ENCODE measurements around the gene ZNRF3. TPM values are rescaled to one million over a fixed set of nuclear protein-coding genes. Genes with fewer than 3 reads are reported as not detected.
"Not testable (repeated sequence)": the region's sequence is repeated elsewhere in the genome, so short reads cannot be mapped to it uniquely, and the experiment has no call there.

ZNRF3 gene
- total RNA-seq, 2 experiments from 2014 or later: 0.58 to 0.72 TPM

DNA sequence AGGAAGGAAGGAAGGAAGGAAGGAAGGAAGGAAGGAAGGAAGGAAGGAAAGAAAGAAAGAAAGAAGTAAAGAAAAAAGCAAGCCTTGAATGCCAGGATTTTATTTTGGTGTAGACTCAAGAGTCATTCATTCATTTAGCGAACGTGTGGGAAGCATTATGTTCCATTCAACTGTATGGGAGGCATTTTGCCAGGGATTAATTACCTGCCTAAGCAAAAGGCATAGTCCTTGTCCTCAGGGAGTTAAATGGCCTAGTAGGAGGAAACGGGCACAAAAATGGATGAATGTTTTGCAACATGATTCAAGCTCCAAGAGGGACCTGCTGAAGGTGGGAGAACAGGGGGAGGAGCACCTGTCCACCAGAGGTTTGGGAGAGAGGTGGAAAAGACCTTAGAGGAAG lies 16.2 kb upstream of the ZNRF3 start:
- H3K27ac Mint-ChIP-seq: no peak overlapping the region
- H3K9me3 Mint-ChIP-seq: no peaks in the 10 kb centered on the region
- H3K27me3 Mint-ChIP-seq: peaks cover 3% of the 10 kb centered on the region
- no peak overlapping the region for H3K4me3 Mint-ChIP-seq
- DNase-seq: no peak
- ChIA-PET CTCF (interaction anchor here (0.6 kb wide), 1 partner anchor 20 kb away, joined by 3 read pairs; no protein-coding TSS in a partner anchor), POLR2A (no interaction called here)
- H3K36me3 Mint-ChIP-seq (ENCODE audit: low read depth): no peaks in the 10 kb centered on the region
- H3K4me1 Mint-ChIP-seq: no peaks in the 10 kb centered on the region

DNA sequence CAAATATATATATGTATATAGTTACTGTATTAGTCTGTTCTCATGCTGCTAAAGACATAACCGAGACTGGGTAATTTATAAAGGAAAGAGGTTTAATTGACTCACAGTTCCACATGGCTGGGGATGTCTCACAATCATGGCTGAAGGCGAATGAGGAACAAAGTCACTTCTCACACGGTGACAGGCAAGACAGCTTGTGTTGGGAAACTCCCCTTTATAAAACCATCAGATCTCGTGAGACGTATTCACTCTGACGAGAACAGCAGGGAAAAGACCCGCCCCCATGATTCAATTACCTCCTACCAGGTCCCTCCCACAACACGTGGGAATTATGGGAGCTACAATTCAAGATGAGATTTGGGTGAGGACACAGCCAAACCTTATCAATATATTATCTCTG lies 15.0 kb upstream of the ZNRF3 start:
- H3K27me3 Mint-ChIP-seq; H3K27ac Mint-ChIP-seq; H3K36me3 Mint-ChIP-seq (ENCODE audit: low read depth); DNase-seq; H3K9me3 Mint-ChIP-seq; H3K4me3 Mint-ChIP-seq; H3K4me1 Mint-ChIP-seq: not testable (repeated sequence)
- ChIA-PET CTCF (interaction anchor here (0.6 kb wide), 1 partner anchor 76 kb away, joined by 3 read pairs; no protein-coding TSS in a partner anchor), POLR2A (interaction anchor here (0.6 to 0.7 kb wide), 2 partner anchors 75 to 517 kb away, joined by 3 to 4 read pairs; no protein-coding TSS in a partner anchor)

DNA sequence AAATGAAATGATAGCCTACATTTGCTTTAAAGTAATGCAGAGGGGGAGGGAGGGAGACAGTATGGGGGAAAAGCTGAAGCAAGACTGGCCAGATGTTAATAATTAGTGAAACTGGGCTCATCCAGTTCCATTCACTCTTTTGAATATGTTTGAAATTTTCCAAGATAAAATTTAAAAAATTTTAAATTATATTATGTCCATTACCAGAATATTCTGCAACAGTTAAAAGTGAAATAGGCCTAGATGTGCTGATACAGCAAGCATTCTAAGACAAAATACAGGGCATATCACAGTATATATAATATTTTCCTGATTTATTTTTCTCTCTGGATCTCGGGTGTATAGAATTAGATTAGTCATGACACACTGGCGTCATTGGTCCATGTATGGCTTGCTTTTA lies 13.6 kb upstream of the ZNRF3 start:
- Mint-ChIP-seq H3K27me3 (peaks cover 3% of the 10 kb centered on the region), H3K36me3 (ENCODE audit: low read depth) (no peaks in the 10 kb centered on the region), H3K9me3 (no peaks in the 10 kb centered on the region), H3K27ac (no peak overlapping the region), H3K4me1 (peaks cover 6% of the 10 kb centered on the region), H3K4me3 (no peak overlapping the region)
- ChIA-PET POLR2A (no interaction called here), CTCF (no interaction called here)
- DNase-seq: no peak

DNA sequence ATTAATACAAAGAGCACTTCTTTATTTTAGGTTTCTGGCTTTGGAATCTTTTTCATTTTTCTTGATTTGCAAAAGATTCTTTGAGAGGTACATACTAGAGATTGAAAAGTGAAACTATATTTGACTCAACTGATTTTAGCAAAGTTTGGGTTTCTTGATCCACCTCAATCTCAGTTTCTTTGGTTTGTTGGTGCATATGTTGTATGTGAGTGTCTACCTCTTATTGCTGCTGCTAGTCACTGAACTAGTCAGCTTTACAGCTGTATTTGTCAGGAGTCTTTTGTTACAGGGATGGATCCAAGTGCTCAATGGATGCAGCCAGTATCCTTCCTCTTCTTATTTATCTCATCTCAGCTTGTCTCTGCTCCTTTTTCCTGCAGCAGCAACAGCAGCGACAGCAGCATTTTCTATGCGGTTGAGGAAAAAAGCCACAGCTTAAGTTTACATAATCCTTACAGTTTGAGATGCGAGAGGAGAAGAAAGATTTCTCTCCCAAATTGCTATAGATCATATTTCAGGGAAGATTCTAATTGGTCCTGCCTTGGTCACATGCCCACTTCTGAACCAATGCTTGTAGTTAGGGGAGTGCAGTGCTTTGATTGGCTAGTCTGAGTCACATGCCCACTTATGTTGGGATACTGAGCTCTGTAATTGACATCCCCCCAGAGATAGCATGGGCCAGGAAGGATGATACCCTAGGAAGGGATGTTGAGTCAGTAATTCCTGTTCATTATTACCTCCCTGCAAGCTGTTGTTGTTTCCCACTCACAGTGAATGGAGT lies 10.0 kb upstream of the ZNRF3 start:
- H3K4me3 Mint-ChIP-seq: no peak overlapping the region
- ChIA-PET CTCF (interaction anchor here (0.9 kb wide), 1 partner anchor 18 kb away, joined by 3 read pairs; no protein-coding TSS in a partner anchor), POLR2A (interaction anchor here (0.6 kb wide), 1 partner anchor 28 kb away, joined by 9 read pairs; no protein-coding TSS in a partner anchor)
- peaks cover 6% of the 10 kb centered on the region for H3K4me1 Mint-ChIP-seq
- H3K27me3 Mint-ChIP-seq: no peaks in the 10 kb centered on the region
- no peaks in the 10 kb centered on the region for H3K36me3 Mint-ChIP-seq (ENCODE audit: low read depth)
- DNase-seq: no peak
- H3K27ac Mint-ChIP-seq: no peak overlapping the region
- H3K9me3 Mint-ChIP-seq: no peaks in the 10 kb centered on the region

DNA sequence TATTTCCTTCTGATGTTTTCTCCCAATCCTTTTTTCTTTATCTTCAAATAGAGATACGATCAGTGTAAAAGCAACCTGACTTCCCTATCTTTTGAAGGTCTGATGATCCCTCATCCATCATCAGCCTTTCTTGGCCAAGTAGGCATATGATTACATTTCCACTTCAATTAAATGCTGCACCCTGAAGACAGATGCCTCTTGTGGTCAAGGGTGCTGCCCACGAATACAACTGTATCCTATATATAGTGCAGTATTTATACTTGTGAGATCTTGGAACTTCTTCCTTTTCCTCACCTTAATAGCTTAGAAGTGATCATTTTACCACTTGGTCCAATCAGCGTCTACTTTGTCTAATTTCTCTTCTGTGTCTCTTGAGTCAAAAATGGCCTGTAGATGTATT lies 9.3 kb upstream of the ZNRF3 start:
- no peak for DNase-seq
- Mint-ChIP-seq H3K4me3 (no peak overlapping the region), H3K9me3 (no peaks in the 10 kb centered on the region), H3K27ac (no peak overlapping the region), H3K36me3 (ENCODE audit: low read depth) (no peaks in the 10 kb centered on the region), H3K27me3 (no peaks in the 10 kb centered on the region), H3K4me1 (peaks cover 6% of the 10 kb centered on the region)
- CTCF ChIA-PET: no interaction called here
- POLR2A ChIA-PET: no interaction called here

DNA sequence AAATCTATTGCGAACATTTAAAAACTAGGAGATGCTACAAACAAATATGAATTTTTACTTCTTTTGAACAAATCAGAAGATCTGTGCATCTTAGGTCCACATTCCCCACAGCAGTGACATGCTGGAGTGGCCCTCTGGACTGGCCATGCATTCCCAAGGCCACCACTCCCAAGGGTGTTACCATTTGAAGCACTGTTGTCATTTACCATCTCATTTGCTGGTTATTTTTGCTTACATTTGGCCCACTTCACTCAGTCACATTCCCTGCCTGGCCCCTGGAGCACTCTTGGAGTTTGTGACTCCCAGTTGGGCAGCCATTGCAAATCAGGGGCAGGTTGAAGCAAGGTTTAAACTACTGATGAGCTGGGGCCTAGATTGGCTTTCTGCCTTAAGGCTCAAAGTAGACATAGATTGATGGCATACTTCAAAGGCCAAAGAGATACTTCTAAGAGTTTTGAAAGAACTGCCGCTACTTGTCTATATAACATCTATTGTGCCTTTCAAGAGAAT lies 8.5 kb upstream of the ZNRF3 start:
- Mint-ChIP-seq H3K4me3 (no peak overlapping the region), H3K27ac (no peak overlapping the region), H3K27me3 (peaks cover 5% of the 10 kb centered on the region), H3K36me3 (ENCODE audit: low read depth) (no peaks in the 10 kb centered on the region), H3K9me3 (no peaks in the 10 kb centered on the region), H3K4me1 (peaks cover 9% of the 10 kb centered on the region)
- ChIA-PET CTCF (no interaction called here), POLR2A (no interaction called here)
- no peak for DNase-seq

DNA sequence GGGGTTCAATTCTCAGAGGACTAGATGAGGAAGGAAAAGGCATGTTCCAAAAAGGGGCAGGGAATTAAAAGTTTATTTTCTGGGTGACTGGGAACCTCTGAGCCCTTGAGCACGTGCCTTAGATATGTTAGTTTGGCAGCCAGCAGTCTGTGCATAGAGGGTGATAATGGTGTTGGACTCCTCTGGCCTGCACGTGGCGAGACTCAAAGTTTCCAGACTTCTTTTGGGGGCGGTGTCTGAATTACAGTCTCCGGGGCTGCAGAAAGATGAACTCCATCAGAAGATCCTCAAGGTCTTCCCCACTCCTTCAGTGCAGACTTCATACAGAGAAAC lies 861 bp upstream of the ZNRF3 start:
- peaks cover 1% of the 10 kb centered on the region for H3K36me3 Mint-ChIP-seq (ENCODE audit: low read depth)
- ChIA-PET CTCF (no interaction called here), POLR2A (no interaction called here)
- peaks cover 22% of the 10 kb centered on the region for H3K4me1 Mint-ChIP-seq
- peaks cover 49% of the 10 kb centered on the region for H3K27me3 Mint-ChIP-seq
- H3K4me3 Mint-ChIP-seq: peak overlapping the region; percentile 74
- no peaks in the 10 kb centered on the region for H3K9me3 Mint-ChIP-seq
- DNase-seq: peak; percentile 6
- peak overlapping the region; percentile 81 for H3K27ac Mint-ChIP-seq

DNA sequence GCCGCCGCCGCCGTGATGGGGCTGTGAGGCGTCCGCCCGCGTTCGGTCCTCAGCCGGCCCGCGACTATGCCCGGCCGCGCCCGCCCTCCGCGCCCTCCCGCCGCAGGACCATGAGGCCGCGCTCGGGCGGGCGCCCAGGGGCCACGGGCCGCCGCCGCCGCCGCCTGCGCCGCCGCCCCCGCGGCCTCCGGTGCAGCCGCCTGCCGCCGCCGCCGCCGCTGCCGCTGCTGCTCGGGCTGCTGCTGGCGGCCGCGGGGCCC lies 215 bp downstream of the ZNRF3 start:
- Mint-ChIP-seq H3K36me3 (ENCODE audit: low read depth) (peaks cover 1% of the 10 kb centered on the region), H3K4me1 (peaks cover 22% of the 10 kb centered on the region), H3K4me3 (peak overlapping the region; percentile 74), H3K9me3 (no peaks in the 10 kb centered on the region), H3K27ac (no peak overlapping the region), H3K27me3 (peaks cover 59% of the 10 kb centered on the region)
- ChIA-PET POLR2A (no interaction called here), CTCF (no interaction called here)
- DNase-seq: no peak

DNA sequence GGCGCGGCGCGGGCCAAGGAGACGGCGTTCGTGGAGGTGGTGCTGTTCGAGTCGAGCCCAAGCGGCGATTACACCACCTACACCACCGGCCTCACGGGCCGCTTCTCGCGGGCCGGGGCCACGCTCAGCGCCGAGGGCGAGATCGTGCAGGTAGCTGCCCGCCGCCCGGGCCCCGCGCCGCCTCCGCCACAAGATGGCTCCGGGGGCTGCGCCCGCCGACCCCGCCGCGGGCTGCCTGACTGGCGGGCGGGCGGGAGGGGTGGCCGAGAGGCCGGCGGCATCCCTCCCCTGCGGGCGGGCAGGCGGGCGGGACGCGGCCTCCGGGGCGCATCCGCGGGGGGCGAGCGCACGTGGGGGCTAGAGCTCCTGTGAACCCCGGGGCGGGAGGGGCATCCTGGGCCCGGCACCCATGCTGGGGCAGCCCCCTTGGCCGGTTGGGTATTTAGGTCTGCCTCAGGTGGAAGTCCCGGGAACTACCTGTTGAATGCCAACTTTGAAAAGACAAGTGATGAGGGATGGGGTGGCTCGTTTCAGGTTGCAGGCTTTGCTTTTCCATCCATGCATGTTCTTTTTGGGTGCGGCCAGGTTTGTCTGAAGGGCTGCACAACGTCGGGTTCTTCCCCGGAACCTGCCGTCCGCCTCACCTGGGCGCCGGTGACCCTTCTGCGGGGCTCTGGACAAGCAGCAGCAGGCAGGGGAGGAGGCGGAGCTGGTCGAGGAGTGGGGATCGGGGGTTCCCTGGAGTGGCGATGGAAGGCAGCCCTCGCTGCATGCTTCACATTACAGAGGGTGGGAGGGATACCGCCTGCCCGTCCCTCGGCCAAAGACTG lies 760 bp downstream of the ZNRF3 start:
- POLR2A ChIA-PET: no interaction called here
- Mint-ChIP-seq H3K36me3 (ENCODE audit: low read depth) (peaks cover 1% of the 10 kb centered on the region), H3K27me3 (peaks cover 59% of the 10 kb centered on the region), H3K27ac (no peak overlapping the region), H3K9me3 (no peaks in the 10 kb centered on the region), H3K4me3 (peak overlapping the region; percentile 63), H3K4me1 (peaks cover 22% of the 10 kb centered on the region)
- CTCF ChIA-PET: interaction anchor here (1.0 kb wide), 1 partner anchor 12 kb away, joined by 3 read pairs; no protein-coding TSS in a partner anchor
- DNase-seq: peak; percentile 26

DNA sequence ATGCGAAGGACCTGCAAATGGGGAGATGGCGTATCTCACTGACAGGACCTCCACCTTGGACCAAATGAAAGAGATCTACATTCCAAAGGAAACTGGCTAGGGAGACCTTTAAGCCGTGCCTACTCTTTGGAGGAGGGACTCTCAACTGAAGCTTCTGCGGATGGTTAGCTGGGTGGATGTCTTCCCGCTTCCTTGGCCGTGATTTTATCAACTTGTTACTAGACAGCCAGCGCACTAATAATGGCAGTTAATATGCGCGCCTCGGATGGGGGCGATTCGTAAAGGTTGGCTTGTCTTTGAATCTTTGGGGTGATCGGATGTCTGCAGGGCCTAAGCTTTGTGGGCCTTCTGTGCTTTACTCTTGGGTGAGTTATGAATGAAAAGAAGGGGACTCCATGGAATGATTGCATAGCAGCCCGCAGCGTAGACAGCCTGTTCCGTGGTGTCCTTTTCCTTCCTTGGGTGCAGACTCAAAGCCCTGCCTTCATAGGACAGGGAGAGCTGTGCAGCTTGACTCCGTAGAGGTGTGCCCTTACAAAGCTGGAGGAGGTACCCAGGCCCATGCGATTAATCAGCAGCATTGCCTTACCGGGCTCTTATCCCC lies 1.5 kb downstream of the ZNRF3 start:
- Mint-ChIP-seq H3K9me3 (no peaks in the 10 kb centered on the region), H3K27ac (no peak overlapping the region), H3K27me3 (peaks cover 59% of the 10 kb centered on the region), H3K36me3 (ENCODE audit: low read depth) (peaks cover 1% of the 10 kb centered on the region), H3K4me1 (peaks cover 26% of the 10 kb centered on the region), H3K4me3 (peak overlapping the region; percentile 63)
- no peak for DNase-seq
- ChIA-PET CTCF (interaction anchor here (1.0 to 2.0 kb wide), 3 partner anchors 11 to 287 kb away, joined by 3 to 4 read pairs (median 4); no protein-coding TSS in a partner anchor), POLR2A (no interaction called here)

DNA sequence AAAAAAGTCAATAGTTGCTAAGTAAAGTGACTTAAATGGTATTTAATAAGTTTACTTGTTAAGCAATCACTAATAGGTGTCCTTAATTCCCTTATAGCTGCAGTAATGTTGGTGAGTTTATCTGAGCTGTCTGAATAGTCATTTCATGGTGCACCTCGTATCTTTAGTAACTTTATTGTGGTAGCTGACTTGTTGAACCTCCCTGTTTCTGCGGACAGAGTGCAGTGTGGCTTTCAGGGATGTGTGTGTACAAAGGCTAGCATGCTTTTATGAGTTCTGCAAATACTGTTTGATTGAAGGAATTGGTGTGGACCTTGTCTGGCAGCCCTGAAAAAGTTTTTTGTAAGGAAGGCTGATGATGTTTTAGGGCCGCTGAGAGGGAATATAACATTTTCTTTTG lies 2.6 kb downstream of the ZNRF3 start:
- peaks cover 26% of the 10 kb centered on the region for H3K4me1 Mint-ChIP-seq
- ChIA-PET POLR2A (no interaction called here), CTCF (interaction anchor here (0.6 to 2.0 kb wide), 5 partner anchors 128 to 423 kb away, joined by 3 to 5 read pairs (median 4); no protein-coding TSS in a partner anchor)
- H3K9me3 Mint-ChIP-seq: no peaks in the 10 kb centered on the region
- H3K4me3 Mint-ChIP-seq: no peak overlapping the region
- no peak for DNase-seq
- H3K27me3 Mint-ChIP-seq: peaks cover 59% of the 10 kb centered on the region
- peaks cover 1% of the 10 kb centered on the region for H3K36me3 Mint-ChIP-seq (ENCODE audit: low read depth)
- H3K27ac Mint-ChIP-seq: no peak overlapping the region

DNA sequence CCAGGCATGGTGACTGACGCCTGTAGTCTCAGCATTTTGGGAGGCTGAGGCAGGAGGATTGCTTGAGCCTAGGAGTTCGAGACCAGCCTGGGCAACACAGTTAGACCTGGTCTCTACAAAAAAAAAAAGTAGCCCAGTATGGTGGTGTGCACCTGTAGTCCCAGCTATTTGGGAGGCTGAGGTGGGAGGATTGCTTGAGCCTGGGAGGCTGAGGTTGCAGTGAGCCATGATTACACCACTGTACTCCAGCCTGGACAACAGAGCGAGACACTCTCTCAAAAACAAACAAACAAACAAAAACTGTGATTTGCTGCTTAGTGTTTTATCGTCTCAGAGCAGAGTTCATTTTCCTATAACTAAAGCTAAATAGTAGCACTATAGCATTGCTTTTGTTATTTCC lies 3.3 kb downstream of the ZNRF3 start:
- H3K9me3 Mint-ChIP-seq; DNase-seq; H3K36me3 Mint-ChIP-seq (ENCODE audit: low read depth); H3K27ac Mint-ChIP-seq; H3K4me3 Mint-ChIP-seq: not testable (repeated sequence)
- ChIA-PET CTCF (interaction anchor here (0.7 to 2.0 kb wide), 2 partner anchors 154 to 214 kb away, joined by 3 to 4 read pairs; no protein-coding TSS in a partner anchor), POLR2A (interaction anchor here (0.7 kb wide), 1 partner anchor 959 kb away, joined by 3 read pairs; no protein-coding TSS in a partner anchor)
- H3K4me1 Mint-ChIP-seq: peaks cover 26% of the 10 kb centered on the region
- H3K27me3 Mint-ChIP-seq: peaks cover 63% of the 10 kb centered on the region

Data from activated CD4-positive, alpha-beta T cell treated with anti-CD3 and anti-CD28 coated beads, Interleukin-2, amount 10 ng/mL, durations not matched to agents 7 days and 5 days (primary cell).